GM18858 (cell line): Measurements from ENCODE around the gene PIRT.

Experiments
- ATAC-seq: cut with Tn5 transposase; IDR thresholded peaks from one replicate; pipeline ENCODE4 v1.9.1; 2021; ENCODE audit not compliant: unreplicated experiment

Gene PIRT

GRCh38 chr17:10790491-10791401 lies 47.1 kb downstream of the PIRT start:
- ATAC-seq, result no peak

GRCh38 chr17:10789694-10790271 lies 48.1 kb downstream of the PIRT start:
- no peak for ATAC-seq

- ATAC-seq, result no peak
These were observed 50.4 kb downstream of the PIRT start for GRCh38 chr17:10787306-10788045.

- ATAC-seq, result no peak
These were observed 52.6 kb downstream of the PIRT start for GRCh38 chr17:10785295-10785694.

DNA sequence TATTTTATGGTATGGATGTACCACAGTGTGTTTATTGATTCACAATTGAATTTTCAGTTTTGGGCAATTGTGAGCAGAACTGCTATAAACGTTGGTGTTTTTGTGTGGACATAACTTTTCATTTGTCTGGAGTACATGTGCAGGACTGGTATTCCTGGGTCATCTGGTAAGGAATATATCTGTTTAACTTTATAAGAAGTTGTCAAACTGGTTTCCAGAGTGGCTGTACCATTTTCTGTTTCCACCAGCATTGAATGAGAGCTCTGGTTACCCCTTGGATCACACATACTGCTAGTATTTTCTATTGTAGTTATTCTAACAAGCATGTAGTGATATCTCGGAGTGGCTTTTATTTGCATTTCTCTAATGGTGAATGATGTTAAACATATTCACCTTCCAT lies 58.3 kb downstream of the PIRT start:
- ATAC-seq, result no peak

GRCh38 chr17:10777890-10778289 lies 60.0 kb downstream of the PIRT start:
- ATAC-seq, result no peak

DNA sequence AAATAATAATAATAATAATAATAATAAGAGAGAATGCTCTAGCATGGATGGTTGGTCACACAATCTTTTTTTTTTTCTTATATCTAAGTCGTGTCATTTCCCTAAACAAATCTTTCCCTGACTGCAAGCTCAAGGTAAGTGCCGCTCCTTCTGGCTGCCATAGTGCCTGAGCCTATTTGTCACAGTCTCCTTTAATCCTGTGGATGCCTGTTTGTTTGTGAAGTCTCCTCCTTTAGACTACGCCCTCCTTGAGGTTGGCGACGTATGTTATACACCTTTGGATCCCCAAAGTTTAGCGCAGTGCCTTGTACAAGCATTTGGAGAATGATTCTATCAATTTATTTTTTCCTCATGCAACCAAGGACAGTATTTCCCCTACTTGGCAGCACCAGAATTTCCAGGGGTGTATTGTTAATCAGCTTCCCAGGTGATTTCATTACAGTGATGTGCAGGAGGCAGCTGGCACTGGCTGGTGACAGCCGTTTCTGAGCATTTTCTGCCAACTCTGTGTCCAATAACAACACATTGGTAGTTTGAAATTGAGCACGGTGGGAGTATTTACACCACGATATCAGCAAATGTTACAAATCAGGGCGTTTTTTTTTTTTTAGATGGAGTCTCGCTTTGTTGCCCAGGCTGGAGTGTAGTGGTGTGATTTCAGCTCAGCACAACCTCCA lies 60.6 kb downstream of the PIRT start:
- no peak for ATAC-seq

- ATAC-seq, result no peak
These were observed 61.5 kb downstream of the PIRT start for GRCh38 chr17:10776381-10776780.

GRCh38 chr17:10775740-10776356 lies 62.0 kb downstream of the PIRT start:
- ATAC-seq, result no peak

DNA sequence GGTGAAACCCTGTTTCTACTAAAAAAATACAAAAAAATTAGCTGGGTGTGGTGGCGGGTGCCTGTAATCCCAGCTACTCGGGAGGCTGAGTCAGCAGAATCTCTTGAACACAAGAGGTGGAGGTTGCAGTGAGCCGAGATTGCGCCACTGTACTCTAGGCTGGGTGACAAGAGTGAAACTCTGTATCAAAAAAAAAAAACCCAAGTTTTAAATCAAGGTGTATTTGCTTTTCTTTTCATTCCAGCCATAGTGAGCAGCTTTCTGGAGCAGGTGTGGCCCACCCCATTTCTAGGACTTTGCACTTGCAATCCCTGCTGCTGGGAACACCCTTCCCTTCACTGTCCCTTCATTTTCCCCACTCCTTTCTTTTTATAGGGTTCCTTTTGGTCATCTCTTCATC lies 62.8 kb downstream of the PIRT start:
- no peak for ATAC-seq

GRCh38 chr17:10773391-10773790 lies 64.5 kb downstream of the PIRT start:
- ATAC-seq, result no peak
